ENCODE data around the gene DDC.

- TF ChIP-seq CTCF (IDR thresholded peaks at IDR 0.05 in 4 of 5, conservative IDR thresholded peaks at IDR 0.05 in 1 of 5), result no peak
- no peak for TF ChIP-seq POLR2A (IDR thresholded peaks at IDR 0.05)
Observed at GRCh38 chr7:50481867-50482266, 83.3 kb downstream of the DDC start.
